Tibial nerve (tissue), 4 donors: ENCODE results near the gene CDH7. TPM values are rescaled to one million over a fixed set of nuclear protein-coding genes. Genes with fewer than 3 reads are reported as not detected.

ENCODE experiments used
- DNase-seq, 2 donors: peaks; one replicate each; pipeline ENCODE4 v3.0.0-alpha.2; 2019; ENCODE audit warnings: low spot score in 2 of 2
- H3K27ac ChIP-seq, 4 donors: fragments of 200-600 bp; sonication (generic) in 3 of 4; one replicate each; pipeline ENCODE4 v1.5.1; 2017 to 2019; ENCODE audit warnings: mild to moderate bottlenecking in 1 of 4
- H3K27me3 ChIP-seq, 2 donors: fragments of 200-600 bp; sonication (generic) in 1 of 2; one replicate each; pipeline versions ENCODE4 v1.5.1 to v1.6.0; 2017 to 2019
- H3K36me3 ChIP-seq, 3 donors: fragments of 200-600 bp; sonication (generic); one replicate each; pipeline ENCODE4 v1.5.1; 2018 to 2019
- H3K4me1 ChIP-seq, 4 donors: fragments of 200-600 bp; sonication (generic) in 3 of 4; one replicate each; pipeline ENCODE4 v1.5.1; 2017 to 2019
- H3K4me3 ChIP-seq, 4 donors: fragments of 200-600 bp; sonication (generic) in 3 of 4; one replicate each; pipeline ENCODE4 v1.5.1; 2017 to 2019; ENCODE audit warnings: mild to moderate bottlenecking in 1 of 4, moderate library complexity in 1 of 4
- H3K9me3 ChIP-seq, 4 donors: fragments of 200-600 bp; sonication (generic) in 3 of 4; one replicate each; pipeline ENCODE4 v1.5.1; 2017 to 2019
- CTCF ChIP-seq, 5 experiments: fragments of 200-600 bp in 3 of 5; fragments of 450-650 bp in 2 of 5; sonication (generic) in 3 of 5; IDR thresholded peaks; one replicate each; pipeline ENCODE4 v1.5.1; 2016 to 2019; ENCODE audit warnings: antibody characterized with exemption in 5 of 5, mild to moderate bottlenecking in 3 of 5, moderate library complexity in 2 of 5
- EP300 ChIP-seq, 2 donors: sonication (generic); formaldehyde crosslinking; IDR thresholded peaks; one replicate each; pipeline ENCODE4 v1.6.1; 2017; ENCODE audit warnings: antibody characterized with exemption in 2 of 2, mild to moderate bottlenecking in 1 of 2
- POLR2A ChIP-seq, 2 donors: fragments of 450-650 bp; IDR thresholded peaks; one replicate each; pipeline ENCODE4 v1.6.1; 2017; ENCODE audit warnings: antibody characterized with exemption in 2 of 2, mild to moderate bottlenecking in 2 of 2, moderate library complexity in 2 of 2
- WGBS, 2 donors: methylation state at CpG; one replicate each; pipeline ENCODE4 v1.1.5; 2018; 5-methylcytosine and 5-hydroxymethylcytosine counted together
- total RNA-seq, 4 donors: library from RNA; depleted of rRNA; stranded (reverse); fragments of >200 nt; gene quantifications; one replicate each; pipeline ENCODE4 v1.1.0, GENCODE V29; 2016

The CDH7 gene
- total RNA-seq: 10 to 100 TPM; 16.5 to 27.2 (median 22.5) TPM

- H3K27ac ChIP-seq: peak within 1 kb of the TSS; percentile 28 to 82 (median 52)
- H3K9me3 ChIP-seq: no peaks in the 10 kb centered on the region
- no peak for TF ChIP-seq EP300 (IDR thresholded peaks at IDR 0.05)
- peak in 1 of 2 donors; percentile 8 for TF ChIP-seq POLR2A (IDR thresholded peaks at IDR 0.05)
- H3K4me3 ChIP-seq: peak within 1 kb of the TSS; percentile 36 to 69 (median 39)
- peaks cover 0 to 24% (median 0%) of the 10 kb centered on the region in 4 donors for H3K4me1 ChIP-seq
- peaks cover 0 to 2% of the 10 kb centered on the region in 2 donors for H3K27me3 ChIP-seq
- no peaks in the 10 kb centered on the region for H3K36me3 ChIP-seq
- no peak for DNase-seq
- 0 to 1% methylated on average over 17 to 44 of the region's 85 CpGs for WGBS, 2 donors
Measured at GRCh38 chr18:65750389-65751154, at the start of gene CDH7. TSS of gene CDH7 (plus strand) at chr18:65751012. CDS start at chr18:65762843, 11,831 bp downstream.

- no peak for DNase-seq
- Histone ChIP-seq H3K27me3 (no peaks in the 10 kb centered on the region), H3K4me3 (no peak overlapping the region), H3K27ac (no peak overlapping the region), H3K36me3 (no peaks in the 10 kb centered on the region), H3K4me1 (no peaks in the 10 kb centered on the region), H3K9me3 (no peaks in the 10 kb centered on the region)
- 91 to 93% methylated on average over 1 of the region's 1 CpG for WGBS, 2 donors
- no peak for TF ChIP-seq POLR2A (IDR thresholded peaks at IDR 0.05)
- TF ChIP-seq EP300 (IDR thresholded peaks at IDR 0.05): no peak
- no peak for TF ChIP-seq CTCF (IDR thresholded peaks at IDR 0.05)
Measured at GRCh38 chr18:65704046-65704445, 46.8 kb upstream of the CDH7 start.

- Histone ChIP-seq H3K27me3 (no peaks in the 10 kb centered on the region), H3K9me3 (no peaks in the 10 kb centered on the region), H3K27ac (no peak overlapping the region), H3K36me3 (no peaks in the 10 kb centered on the region), H3K4me1 (no peaks in the 10 kb centered on the region), H3K4me3 (no peak overlapping the region)
- WGBS, 2 donors: 89 to 100% methylated on average over 1 of the region's 1 CpG
- no peak for TF ChIP-seq EP300 (IDR thresholded peaks at IDR 0.05)
- TF ChIP-seq CTCF (IDR thresholded peaks at IDR 0.05): no peak
- no peak for TF ChIP-seq POLR2A (IDR thresholded peaks at IDR 0.05)
- no peak for DNase-seq
Measured at GRCh38 chr18:65706646-65707045, 44.2 kb upstream of the CDH7 start.

- no peak for DNase-seq
- H3K36me3 ChIP-seq: no peaks in the 10 kb centered on the region
- no peaks in the 10 kb centered on the region for H3K27me3 ChIP-seq
- TF ChIP-seq CTCF (IDR thresholded peaks at IDR 0.05): no peak
- TF ChIP-seq POLR2A (IDR thresholded peaks at IDR 0.05): no peak
- no peak for TF ChIP-seq EP300 (IDR thresholded peaks at IDR 0.05)
- H3K4me3 ChIP-seq: no peak overlapping the region
- H3K9me3 ChIP-seq: no peaks in the 10 kb centered on the region
- no peaks in the 10 kb centered on the region for H3K4me1 ChIP-seq
- no peak overlapping the region for H3K27ac ChIP-seq
- WGBS, 2 donors: 24 to 29% methylated on average over 1 of the region's 1 CpG
Measured at GRCh38 chr18:65711493-65711892, 39.3 kb upstream of the CDH7 start.

- 49 to 62% methylated on average over 3 of the region's 3 CpGs for WGBS, 2 donors
- no peaks in the 10 kb centered on the region for H3K27me3 ChIP-seq
Measured at GRCh38 chr18:65721619-65722018, 29.2 kb upstream of the CDH7 start.

GRCh38 chr18:65725251-65726050 is 25.4 kb upstream of the CDH7 start:
- no peaks in the 10 kb centered on the region for H3K4me1 ChIP-seq
- H3K27me3 ChIP-seq: no peaks in the 10 kb centered on the region
- H3K27ac ChIP-seq: peak overlapping the region in 1 of 4 donors; percentile 4
- no peak overlapping the region for H3K4me3 ChIP-seq
- no peak for DNase-seq
- 18 to 22% methylated on average over 9 of the region's 9 CpGs for WGBS, 2 donors
- H3K36me3 ChIP-seq: no peaks in the 10 kb centered on the region
- no peaks in the 10 kb centered on the region for H3K9me3 ChIP-seq
- TF ChIP-seq EP300 (IDR thresholded peaks at IDR 0.05): no peak
- TF ChIP-seq CTCF (IDR thresholded peaks at IDR 0.05): peak in 4 of 5 experiments; percentile 23 to 36 (median 30)

More at GRCh38 chr18:65721619-65722018, 29.2 kb upstream of the CDH7 start:
- DNase-seq: no peak
- Histone ChIP-seq H3K4me1 (no peaks in the 10 kb centered on the region), H3K27ac (no peak overlapping the region), H3K9me3 (peaks cover 0 to 4% (median 0%) of the 10 kb centered on the region in 4 donors), H3K4me3 (no peak overlapping the region), H3K36me3 (no peaks in the 10 kb centered on the region)
- TF ChIP-seq EP300 (IDR thresholded peaks at IDR 0.05) (no peak), POLR2A (IDR thresholded peaks at IDR 0.05) (no peak)
